GM23338 (cell line): Measurements from ENCODE around the gene LMX1B.

Experiments used
- CREB1 ChIP-seq: fragments of 250-450 bp; sonication (Bioruptor Pico); IDR thresholded peaks from 2 replicates; pipeline ENCODE4 v1.5.0; 2020; ENCODE audit warnings: low read depth, mild to moderate bottlenecking, moderate library complexity
- CTCF ChIP-seq, 2 experiments: fragments of 200-600 bp in 1 of 2; sonication (generic) in 1 of 2; conservative IDR thresholded peaks; 2 replicates each; pipeline versions ENCODE4 v1.5.1 to v1.6.1; 2016 to 2017; ENCODE audit warnings: antibody characterized with exemption in 2 of 2, low read depth in 2 of 2, mild to moderate bottlenecking in 2 of 2, moderate library complexity in 1 of 2
- EZH2 ChIP-seq: fragments of 200-600 bp; sonication (generic); IDR thresholded peaks from one replicate; pipeline ENCODE4 v1.8.0; 2017; ENCODE audit warnings: antibody characterized with exemption, mild to moderate bottlenecking, low read depth; ENCODE audit not compliant: unreplicated experiment
- EZH2phosphoT487 ChIP-seq: fragments of 200-600 bp; sonication (generic); IDR thresholded peaks from one replicate; pipeline ENCODE4 v1.8.1; 2018; ENCODE audit warnings: antibody characterized with exemption; ENCODE audit not compliant: unreplicated experiment
- POLR2AphosphoS5 ChIP-seq: IDR thresholded peaks from 2 replicates; pipeline ENCODE4 v1.6.1; 2016; ENCODE audit warnings: antibody characterized with exemption, low read depth
- REST ChIP-seq: IDR thresholded peaks from one replicate; pipeline ENCODE4 v1.6.1; 2018; ENCODE audit warnings: antibody characterized with exemption; ENCODE audit not compliant: unreplicated experiment
- STAT1 ChIP-seq: IDR thresholded peaks from one replicate; pipeline ENCODE4 v1.6.1; 2016; ENCODE audit warnings: antibody characterized with exemption; ENCODE audit not compliant: unreplicated experiment
- ZNF114 ChIP-seq: fragments of 250-450 bp; sonication (Bioruptor Pico); IDR thresholded peaks from 2 replicates; pipeline ENCODE4 v1.5.0; 2020; ENCODE audit warnings: mild to moderate bottlenecking, moderate library complexity
- ZNF462 ChIP-seq: fragments of 250-450 bp; sonication (Bioruptor Pico); IDR thresholded peaks from 2 replicates; pipeline ENCODE4 v1.5.0; 2020; ENCODE audit warnings: mild to moderate bottlenecking, moderate library complexity

- no peak for TF ChIP-seq CTCF (conservative IDR thresholded peaks at IDR 0.05; ENCODE audit: low read depth in 2 of 2)
- TF ChIP-seq EZH2: no peak
- TF ChIP-seq POLR2AphosphoS5: no peak
- TF ChIP-seq ZNF114 (CRISPR knock-in tag): no peak
- no peak for TF ChIP-seq REST
- no peak for TF ChIP-seq ZNF462 (CRISPR knock-in tag)
- no peak for TF ChIP-seq CREB1 (CRISPR knock-in tag)
- no peak for TF ChIP-seq STAT1
- no peak for TF ChIP-seq EZH2phosphoT487
Observed at GRCh38 chr9:126698251-126698650, 84.5 kb downstream of the LMX1B start.
